Stimulated activated naive B cell treated with anti-CD40 and anti-IgM and Interleukin-4, amounts not matched to agents 10 μg/mL and 1 μg/mL and 100 μg/mL, for 72 hours (primary cell): ENCODE results near the gene SEZ6.

Experiments used
- ATAC-seq, 2 donors: fragments of 150-1000 bp; cut with Tn5 transposase; replicated peaks; 2 replicates each; pipeline ENCODE4 v1.10.0; 2021; ENCODE audit warnings: moderate library complexity in 1 of 2
- DNase-seq: peaks from one replicate; pipeline ENCODE4 v3.0.0; 2021
- H3K27ac Mint-ChIP-seq: one replicate; pipeline ENCODE4 v1.8.0; 2022; ENCODE audit warnings: mild to moderate bottlenecking, mixed read lengths
- H3K27me3 Mint-ChIP-seq, 2 donors: one replicate each; pipeline ENCODE4 v1.8.0; 2022; ENCODE audit warnings: mixed read lengths in 2 of 2
- H3K36me3 Mint-ChIP-seq, 2 donors: one replicate each; pipeline ENCODE4 v1.8.0; 2022; ENCODE audit warnings: mixed read lengths in 2 of 2, mild to moderate bottlenecking in 1 of 2
- H3K4me1 Mint-ChIP-seq, 2 donors: one replicate each; pipeline ENCODE4 v1.8.0; 2022; ENCODE audit warnings: mixed read lengths in 2 of 2, mild to moderate bottlenecking in 1 of 2
- H3K4me3 Mint-ChIP-seq, 2 donors: one replicate each; pipeline ENCODE4 v1.8.0; 2022; ENCODE audit warnings: mild to moderate bottlenecking in 2 of 2, mixed read lengths in 2 of 2, moderate library complexity in 1 of 2
- H3K9me3 Mint-ChIP-seq, 2 donors: one replicate each; pipeline ENCODE4 v1.8.0; 2022; ENCODE audit warnings: mixed read lengths in 2 of 2, mild to moderate bottlenecking in 1 of 2

SEZ6 gene

GRCh38 chr17:29007456-29007855, 1.6 kb upstream of the SEZ6 start:
- no peak overlapping the region for H3K4me3 Mint-ChIP-seq
- H3K27me3 Mint-ChIP-seq: peaks cover 67 to 70% of the 10 kb centered on the region in 2 donors
- peaks cover 12 to 16% of the 10 kb centered on the region in 2 donors for H3K4me1 Mint-ChIP-seq

GRCh38 chr17:29004081-29004692, 1.6 kb downstream of the SEZ6 start:
- peaks cover 0 to 1% of the 10 kb centered on the region in 2 donors for H3K36me3 Mint-ChIP-seq
- H3K27ac Mint-ChIP-seq: peak overlapping the region; percentile 21
- peaks cover 56 to 58% of the 10 kb centered on the region in 2 donors for H3K27me3 Mint-ChIP-seq
- DNase-seq (no peak), ATAC-seq (no peak)
- peaks cover 4 to 8% of the 10 kb centered on the region in 2 donors for H3K4me1 Mint-ChIP-seq
- H3K4me3 Mint-ChIP-seq: no peak overlapping the region
- no peaks in the 10 kb centered on the region for H3K9me3 Mint-ChIP-seq

More at GRCh38 chr17:29007456-29007855, 1.6 kb upstream of the SEZ6 start:
- DNase-seq: no peak
- no peak for ATAC-seq
- no peak overlapping the region for H3K27ac Mint-ChIP-seq
- no peaks in the 10 kb centered on the region for H3K9me3 Mint-ChIP-seq
- peaks cover 0 to 1% of the 10 kb centered on the region in 2 donors for H3K36me3 Mint-ChIP-seq

GRCh38 chr17:29003289-29003688, 2.5 kb downstream of the SEZ6 start:
- Mint-ChIP-seq H3K36me3 (peaks cover 0 to 1% of the 10 kb centered on the region in 2 donors), H3K9me3 (no peaks in the 10 kb centered on the region), H3K27me3 (peaks cover 51 to 54% of the 10 kb centered on the region in 2 donors), H3K4me3 (no peak overlapping the region), H3K27ac (no peak overlapping the region), H3K4me1 (peaks cover 4 to 8% of the 10 kb centered on the region in 2 donors)
- ATAC-seq (no peak), DNase-seq (no peak)

- ATAC-seq (no peak), DNase-seq (no peak)
- peaks cover 0 to 1% of the 10 kb centered on the region in 2 donors for H3K36me3 Mint-ChIP-seq
- H3K4me1 Mint-ChIP-seq: peaks cover 4 to 8% of the 10 kb centered on the region in 2 donors
- no peak overlapping the region for H3K27ac Mint-ChIP-seq
- peaks cover 54 to 56% of the 10 kb centered on the region in 2 donors for H3K27me3 Mint-ChIP-seq
- H3K4me3 Mint-ChIP-seq: no peak overlapping the region
- H3K9me3 Mint-ChIP-seq: no peaks in the 10 kb centered on the region
Measured at GRCh38 chr17:29002811-29003210, 3.0 kb downstream of the SEZ6 start.

- Mint-ChIP-seq H3K27me3 (peaks cover 49 to 59% of the 10 kb centered on the region in 2 donors), H3K9me3 (no peaks in the 10 kb centered on the region), H3K27ac (no peak overlapping the region), H3K36me3 (peaks cover 0 to 1% of the 10 kb centered on the region in 2 donors), H3K4me3 (no peak overlapping the region), H3K4me1 (peaks cover 4 to 8% of the 10 kb centered on the region in 2 donors)
- ATAC-seq (no peak), DNase-seq (no peak)
Measured at GRCh38 chr17:29000973-29001372, 4.9 kb downstream of the SEZ6 start.

- no peak overlapping the region for H3K4me3 Mint-ChIP-seq
- no peak for ATAC-seq
- no peak overlapping the region for H3K27ac Mint-ChIP-seq
- peaks cover 42 to 56% of the 10 kb centered on the region in 2 donors for H3K27me3 Mint-ChIP-seq
- DNase-seq: no peak
- no peaks in the 10 kb centered on the region for H3K4me1 Mint-ChIP-seq
- peaks cover 0 to 1% of the 10 kb centered on the region in 2 donors for H3K36me3 Mint-ChIP-seq
- H3K9me3 Mint-ChIP-seq: no peaks in the 10 kb centered on the region
Measured at GRCh38 chr17:28999206-28999605, 6.6 kb downstream of the SEZ6 start.

- Mint-ChIP-seq H3K27ac (no peak overlapping the region), H3K4me3 (no peak overlapping the region), H3K27me3 (peaks cover 37 to 48% of the 10 kb centered on the region in 2 donors), H3K36me3 (peaks cover 0 to 1% of the 10 kb centered on the region in 2 donors), H3K4me1 (no peaks in the 10 kb centered on the region), H3K9me3 (no peaks in the 10 kb centered on the region)
- ATAC-seq (no peak), DNase-seq (no peak)
Measured at GRCh38 chr17:28997806-28998205, 8.0 kb downstream of the SEZ6 start.

GRCh38 chr17:28996554-28997096, 9.2 kb downstream of the SEZ6 start:
- Mint-ChIP-seq H3K27me3 (peaks cover 41 to 48% of the 10 kb centered on the region in 2 donors), H3K36me3 (no peaks in the 10 kb centered on the region)

GRCh38 chr17:28993645-28994426, 12.0 kb downstream of the SEZ6 start:
- DNase-seq: no peak
- Mint-ChIP-seq H3K27ac (no peak overlapping the region), H3K9me3 (no peaks in the 10 kb centered on the region), H3K4me3 (no peak overlapping the region), H3K4me1 (no peaks in the 10 kb centered on the region), H3K27me3 (peaks cover 33 to 42% of the 10 kb centered on the region in 2 donors), H3K36me3 (no peaks in the 10 kb centered on the region)
- ATAC-seq: no peak

More at GRCh38 chr17:28996554-28997096, 9.2 kb downstream of the SEZ6 start:
- no peaks in the 10 kb centered on the region for H3K9me3 Mint-ChIP-seq
- no peak for ATAC-seq
- no peak overlapping the region for H3K27ac Mint-ChIP-seq
- no peak for DNase-seq
- H3K4me1 Mint-ChIP-seq: no peaks in the 10 kb centered on the region
- no peak overlapping the region for H3K4me3 Mint-ChIP-seq

GRCh38 chr17:28992625-28993600, 12.9 kb downstream of the SEZ6 start:
- Mint-ChIP-seq H3K4me1 (no peaks in the 10 kb centered on the region), H3K27ac (no peak overlapping the region), H3K9me3 (no peaks in the 10 kb centered on the region), H3K36me3 (no peaks in the 10 kb centered on the region), H3K4me3 (no peak overlapping the region), H3K27me3 (peaks cover 30 to 37% of the 10 kb centered on the region in 2 donors)
- ATAC-seq (no peak), DNase-seq (no peak)

GRCh38 chr17:28992185-28992584, 13.6 kb downstream of the SEZ6 start:
- DNase-seq (no peak), ATAC-seq (no peak)
- no peak overlapping the region for H3K27ac Mint-ChIP-seq
- H3K27me3 Mint-ChIP-seq: peaks cover 26 to 29% of the 10 kb centered on the region in 2 donors
- H3K4me3 Mint-ChIP-seq: no peak overlapping the region
- no peaks in the 10 kb centered on the region for H3K9me3 Mint-ChIP-seq
- no peaks in the 10 kb centered on the region for H3K36me3 Mint-ChIP-seq
- no peaks in the 10 kb centered on the region for H3K4me1 Mint-ChIP-seq

- Mint-ChIP-seq H3K27me3 (peaks cover 25 to 28% of the 10 kb centered on the region in 2 donors), H3K27ac (no peak overlapping the region), H3K9me3 (no peaks in the 10 kb centered on the region), H3K36me3 (no peaks in the 10 kb centered on the region), H3K4me1 (no peaks in the 10 kb centered on the region), H3K4me3 (no peak overlapping the region)
- no peak for ATAC-seq
- no peak for DNase-seq
Measured at GRCh38 chr17:28991779-28992178, 14.1 kb downstream of the SEZ6 start.

GRCh38 chr17:28989028-28989427, 16.8 kb downstream of the SEZ6 start:
- H3K9me3 Mint-ChIP-seq: no peaks in the 10 kb centered on the region
- no peak overlapping the region for H3K4me3 Mint-ChIP-seq
- DNase-seq (no peak), ATAC-seq (no peak)
- H3K36me3 Mint-ChIP-seq: no peaks in the 10 kb centered on the region
- H3K27ac Mint-ChIP-seq: no peak overlapping the region
- H3K27me3 Mint-ChIP-seq: peaks cover 19 to 22% of the 10 kb centered on the region in 2 donors
- H3K4me1 Mint-ChIP-seq: no peaks in the 10 kb centered on the region

- ATAC-seq: no peak
- no peak overlapping the region for H3K27ac Mint-ChIP-seq
- peaks cover under 1 to 2% of the 10 kb centered on the region in 2 donors for H3K4me1 Mint-ChIP-seq
- no peaks in the 10 kb centered on the region for H3K36me3 Mint-ChIP-seq
- H3K9me3 Mint-ChIP-seq: no peaks in the 10 kb centered on the region
- no peak overlapping the region for H3K4me3 Mint-ChIP-seq
- H3K27me3 Mint-ChIP-seq: peaks cover 19 to 22% of the 10 kb centered on the region in 2 donors
- no peak for DNase-seq
Measured at GRCh38 chr17:28988475-28988874, 17.4 kb downstream of the SEZ6 start.
